GM21515 (cell line): ENCODE measurements around the gene RNF17.
"Not testable (repeated sequence)": the region's sequence is repeated elsewhere in the genome, so short reads cannot be mapped to it uniquely, and the experiment has no call there.

Source experiments
- ATAC-seq: cut with Tn5 transposase; IDR thresholded peaks from one replicate; pipeline ENCODE4 v1.9.1; 2021; ENCODE audit not compliant: unreplicated experiment

RNF17 gene, protein sequence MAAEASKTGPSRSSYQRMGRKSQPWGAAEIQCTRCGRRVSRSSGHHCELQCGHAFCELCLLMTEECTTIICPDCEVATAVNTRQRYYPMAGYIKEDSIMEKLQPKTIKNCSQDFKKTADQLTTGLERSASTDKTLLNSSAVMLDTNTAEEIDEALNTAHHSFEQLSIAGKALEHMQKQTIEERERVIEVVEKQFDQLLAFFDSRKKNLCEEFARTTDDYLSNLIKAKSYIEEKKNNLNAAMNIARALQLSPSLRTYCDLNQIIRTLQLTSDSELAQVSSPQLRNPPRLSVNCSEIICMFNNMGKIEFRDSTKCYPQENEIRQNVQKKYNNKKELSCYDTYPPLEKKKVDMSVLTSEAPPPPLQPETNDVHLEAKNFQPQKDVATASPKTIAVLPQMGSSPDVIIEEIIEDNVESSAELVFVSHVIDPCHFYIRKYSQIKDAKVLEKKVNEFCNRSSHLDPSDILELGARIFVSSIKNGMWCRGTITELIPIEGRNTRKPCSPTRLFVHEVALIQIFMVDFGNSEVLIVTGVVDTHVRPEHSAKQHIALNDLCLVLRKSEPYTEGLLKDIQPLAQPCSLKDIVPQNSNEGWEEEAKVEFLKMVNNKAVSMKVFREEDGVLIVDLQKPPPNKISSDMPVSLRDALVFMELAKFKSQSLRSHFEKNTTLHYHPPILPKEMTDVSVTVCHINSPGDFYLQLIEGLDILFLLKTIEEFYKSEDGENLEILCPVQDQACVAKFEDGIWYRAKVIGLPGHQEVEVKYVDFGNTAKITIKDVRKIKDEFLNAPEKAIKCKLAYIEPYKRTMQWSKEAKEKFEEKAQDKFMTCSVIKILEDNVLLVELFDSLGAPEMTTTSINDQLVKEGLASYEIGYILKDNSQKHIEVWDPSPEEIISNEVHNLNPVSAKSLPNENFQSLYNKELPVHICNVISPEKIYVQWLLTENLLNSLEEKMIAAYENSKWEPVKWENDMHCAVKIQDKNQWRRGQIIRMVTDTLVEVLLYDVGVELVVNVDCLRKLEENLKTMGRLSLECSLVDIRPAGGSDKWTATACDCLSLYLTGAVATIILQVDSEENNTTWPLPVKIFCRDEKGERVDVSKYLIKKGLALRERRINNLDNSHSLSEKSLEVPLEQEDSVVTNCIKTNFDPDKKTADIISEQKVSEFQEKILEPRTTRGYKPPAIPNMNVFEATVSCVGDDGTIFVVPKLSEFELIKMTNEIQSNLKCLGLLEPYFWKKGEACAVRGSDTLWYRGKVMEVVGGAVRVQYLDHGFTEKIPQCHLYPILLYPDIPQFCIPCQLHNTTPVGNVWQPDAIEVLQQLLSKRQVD (N-terminal part only)

DNA sequence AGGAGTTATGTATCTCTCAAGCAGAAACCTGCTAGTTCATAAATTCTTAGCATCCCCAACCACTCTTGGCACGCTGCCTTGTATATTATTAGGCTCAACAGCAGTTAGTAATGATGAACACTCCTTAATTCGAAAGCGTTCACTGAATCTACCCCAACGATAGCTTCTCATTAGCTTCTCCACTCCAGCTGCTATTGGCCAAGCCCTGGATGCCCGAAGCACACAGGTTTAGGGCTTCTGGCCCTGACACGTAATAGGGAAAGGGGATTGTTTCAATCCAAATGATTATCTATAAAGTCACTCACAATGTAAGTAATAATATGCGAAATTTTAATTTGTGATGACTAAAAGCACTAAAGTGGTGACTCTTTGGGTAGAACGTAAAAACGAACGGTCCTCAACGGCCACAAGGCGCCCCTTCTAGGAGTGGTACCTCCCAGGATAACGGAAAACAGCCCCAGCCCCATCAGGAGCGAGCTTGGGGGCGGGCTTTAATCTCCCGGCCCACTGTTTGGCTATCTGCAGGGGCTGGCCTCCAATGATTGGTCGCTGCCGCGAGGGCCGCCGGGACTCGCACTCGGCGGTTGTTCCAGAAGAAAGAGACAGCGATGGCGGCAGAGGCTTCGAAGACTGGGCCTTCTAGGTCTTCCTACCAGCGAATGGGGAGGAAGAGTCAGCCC is at the start of gene RNF17:
Gene RNF17 (plus strand): TSS at position 574 of the 680 bp plus-strand sequence. CDS start 35 bp downstream, at position 609.
- ATAC-seq, result no peak

DNA sequence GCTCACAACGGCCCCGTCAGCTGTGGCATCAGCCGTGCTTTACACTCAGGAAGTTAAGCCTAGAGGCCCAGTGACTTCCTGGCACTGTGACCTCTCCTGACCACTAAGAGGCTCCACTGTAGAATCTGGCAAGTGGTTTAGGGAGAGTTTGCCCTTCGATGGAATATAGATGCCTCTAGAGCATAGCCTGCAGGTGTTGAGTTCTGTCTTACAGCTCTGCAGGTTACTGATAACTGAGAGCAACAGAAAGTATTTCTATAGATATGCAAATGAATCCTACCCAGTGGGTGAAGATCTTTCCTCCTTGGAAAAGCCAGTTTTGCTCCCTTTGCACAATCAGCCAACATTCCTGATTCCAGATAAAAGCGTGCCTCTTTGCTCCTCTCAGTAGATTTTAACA is 48.0 kb upstream of the RNF17 start:
- ATAC-seq, result no peak

- no peak for ATAC-seq
Observed at GRCh38 chr13:24716446-24716845, 47.5 kb upstream of the RNF17 start.

DNA sequence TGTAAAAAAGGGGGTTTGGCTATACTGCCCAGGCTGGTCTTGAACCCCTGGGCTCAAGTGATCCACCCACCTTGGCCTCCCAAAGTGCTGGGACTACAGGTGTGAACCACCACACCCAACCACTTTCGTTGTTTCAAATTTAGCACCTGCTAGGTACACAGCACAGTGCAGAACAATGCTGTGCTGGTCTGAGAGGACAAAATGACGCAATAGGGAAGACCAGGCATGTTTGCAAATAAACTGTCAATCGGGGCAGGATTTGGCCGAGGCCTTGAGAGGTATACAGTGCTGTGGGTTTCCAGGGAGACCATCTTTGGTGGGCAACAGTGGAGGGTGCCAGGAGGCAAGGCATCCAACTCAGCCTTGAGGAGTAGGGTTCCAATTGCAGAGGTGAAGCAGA is 46.8 kb upstream of the RNF17 start:
- no peak for ATAC-seq

GRCh38 chr13:24718192-24718965 is 45.6 kb upstream of the RNF17 start:
- no peak for ATAC-seq

GRCh38 chr13:24719139-24719538 is 44.8 kb upstream of the RNF17 start:
- no peak for ATAC-seq

GRCh38 chr13:24723206-24723605 is 40.8 kb upstream of the RNF17 start:
- no peak for ATAC-seq

DNA sequence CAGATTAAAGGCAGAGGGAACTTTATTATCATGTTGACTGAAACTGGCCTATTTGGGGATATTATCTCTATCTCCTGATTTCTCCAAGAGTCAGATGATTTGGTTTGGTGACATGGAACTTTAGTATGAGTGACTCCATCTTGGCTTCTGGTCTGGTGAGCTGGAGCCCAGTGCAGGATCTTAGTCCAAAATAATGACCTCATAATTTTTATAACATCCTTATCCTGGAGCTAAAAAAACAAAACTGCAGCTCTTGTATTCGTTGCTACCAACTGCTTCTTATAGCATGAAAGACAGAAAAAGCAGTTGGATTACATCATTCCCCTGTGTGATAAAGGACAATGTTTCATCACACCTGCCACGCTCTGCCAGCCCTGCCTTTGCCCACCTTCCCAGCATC is 39.3 kb upstream of the RNF17 start:
- no peak for ATAC-seq

DNA sequence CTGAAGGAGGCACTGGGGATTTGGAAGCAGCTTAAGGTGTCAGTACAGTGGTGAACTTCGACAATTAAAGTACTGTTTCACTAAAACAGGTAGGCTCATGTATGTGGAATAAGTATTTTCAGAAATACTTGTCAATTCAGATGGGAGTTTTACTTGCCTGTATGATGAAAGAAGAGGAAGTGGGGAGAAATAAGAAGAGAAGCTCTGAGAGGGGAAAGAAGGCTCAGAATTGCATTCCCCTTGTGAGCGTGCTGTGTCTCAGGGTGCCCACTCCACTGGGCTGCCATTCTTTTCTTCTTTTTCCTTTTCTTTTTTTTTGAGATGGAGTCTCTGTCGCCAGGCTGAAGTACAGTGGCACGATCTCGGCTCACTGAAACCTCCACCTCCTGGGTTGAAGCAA is 38.6 kb upstream of the RNF17 start:
- ATAC-seq, result no peak

DNA sequence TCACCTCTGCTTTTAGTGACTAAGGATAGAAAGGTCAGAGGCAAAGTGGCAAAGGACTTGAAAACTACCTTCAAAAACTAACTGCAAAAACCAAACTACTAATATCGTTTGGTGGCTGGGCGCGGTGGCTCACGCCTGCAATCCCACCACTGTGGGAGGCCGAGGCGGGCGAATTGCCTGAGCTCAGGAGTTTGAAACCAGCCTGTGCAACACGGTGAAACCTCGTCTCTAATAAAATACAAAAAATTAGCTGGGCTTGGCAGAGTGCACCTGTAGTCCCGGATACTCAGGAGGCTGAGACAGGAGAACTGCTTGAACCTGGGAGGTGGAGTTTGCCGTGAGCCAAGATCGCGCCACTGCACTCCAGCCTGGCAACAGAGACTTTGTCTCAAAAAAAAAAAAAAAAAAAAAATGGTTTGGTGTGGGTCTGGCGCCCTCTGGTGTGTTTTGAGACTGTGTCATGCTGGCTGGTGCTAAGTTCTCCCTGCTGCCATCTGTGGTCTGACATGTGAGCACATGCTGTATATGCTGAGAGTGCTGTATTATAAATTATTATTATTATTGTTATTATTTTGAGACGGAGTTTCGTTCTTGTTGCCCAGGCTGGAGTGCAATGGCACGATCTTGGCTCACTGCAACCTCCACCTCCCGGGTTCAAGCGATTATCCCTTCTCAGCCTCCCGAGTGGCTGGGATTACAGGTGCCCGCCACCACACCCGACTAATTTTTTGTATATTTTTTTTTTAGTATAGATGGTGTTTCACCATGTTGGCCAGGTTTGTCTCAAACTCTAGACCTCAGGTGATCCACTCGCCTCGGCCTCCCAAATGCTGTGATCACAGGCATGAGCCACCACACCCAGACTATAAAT is 36.0 kb upstream of the RNF17 start:
- peak; percentile 77 for ATAC-seq

DNA sequence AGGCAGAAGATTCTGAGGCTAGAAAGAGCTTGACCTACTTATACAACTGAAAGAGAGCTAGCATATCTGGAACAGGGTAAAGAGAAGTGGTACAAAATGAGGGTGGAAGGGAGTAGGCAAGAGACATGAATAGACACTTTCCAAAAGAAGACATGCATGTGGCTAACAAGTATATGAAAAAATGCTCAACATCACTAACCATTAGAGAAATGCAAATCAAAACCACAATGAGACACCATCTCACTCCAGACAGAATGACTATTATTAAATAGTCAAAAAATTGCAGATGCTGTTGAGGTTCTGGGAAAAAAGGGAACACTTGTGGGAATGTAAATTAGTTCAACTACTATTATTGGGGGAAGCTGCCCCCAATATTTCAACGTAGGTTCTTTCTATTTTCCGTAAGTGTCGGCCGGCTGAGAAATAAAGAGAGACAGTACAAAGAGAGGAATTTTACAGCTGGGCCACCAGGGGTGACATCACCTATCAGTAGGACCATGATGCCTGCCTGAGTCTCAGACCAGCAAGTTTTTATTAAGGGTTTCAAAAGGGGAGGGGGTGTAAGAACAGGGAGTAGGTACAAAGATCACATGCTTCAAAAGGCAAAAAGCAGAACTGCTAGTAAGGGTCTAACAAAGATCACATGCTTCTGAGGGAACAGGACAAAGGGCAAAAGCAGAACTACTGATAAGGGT is 32.9 kb upstream of the RNF17 start:
- ATAC-seq, result not testable (repeated sequence)

GRCh38 chr13:24734950-24735349 is 29.0 kb upstream of the RNF17 start:
- no peak for ATAC-seq

DNA sequence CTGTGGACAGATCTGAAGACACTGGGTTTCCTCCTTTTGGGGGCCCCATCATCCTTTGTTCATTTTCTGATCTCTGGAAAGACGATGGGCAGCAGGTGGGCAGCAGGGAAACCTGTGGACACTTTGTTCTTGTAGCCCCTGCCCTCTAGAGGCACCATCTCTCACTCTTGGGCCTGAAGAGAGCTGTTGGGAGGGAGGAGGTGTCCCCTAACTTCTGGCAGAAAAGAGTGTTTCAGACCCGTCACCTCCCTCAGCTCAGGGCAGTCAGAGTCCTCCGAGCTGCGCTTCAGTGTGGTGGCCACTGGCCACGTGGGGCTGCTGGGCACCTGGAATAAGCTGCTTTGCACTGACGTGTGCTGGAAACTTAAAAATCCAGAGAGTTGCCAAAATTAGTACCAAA is 26.9 kb upstream of the RNF17 start:
- ATAC-seq, result no peak

DNA sequence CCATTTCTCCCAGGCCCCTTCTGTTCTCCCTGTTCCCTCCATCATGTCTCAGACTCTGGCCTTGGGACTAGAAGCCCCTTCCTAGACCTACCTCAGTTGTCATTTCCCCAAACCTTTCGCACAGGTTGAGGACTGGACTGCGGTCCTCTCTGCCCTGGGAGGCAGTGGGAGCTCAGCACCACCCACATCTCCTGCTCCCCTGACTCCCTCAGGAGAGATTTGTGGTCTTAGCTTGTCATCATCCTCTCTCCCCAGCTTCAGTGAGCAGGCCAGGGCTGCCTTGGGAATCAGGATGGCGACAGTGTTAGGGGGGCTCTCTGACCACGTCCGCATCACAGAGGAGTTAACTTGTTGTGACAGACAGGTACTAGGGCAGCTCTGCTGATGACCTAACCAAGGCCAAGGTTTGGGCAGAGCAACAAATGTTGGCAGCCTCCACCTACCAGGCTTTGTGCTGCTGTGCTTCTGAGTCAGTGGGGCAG is 25.6 kb upstream of the RNF17 start:
- no peak for ATAC-seq

DNA sequence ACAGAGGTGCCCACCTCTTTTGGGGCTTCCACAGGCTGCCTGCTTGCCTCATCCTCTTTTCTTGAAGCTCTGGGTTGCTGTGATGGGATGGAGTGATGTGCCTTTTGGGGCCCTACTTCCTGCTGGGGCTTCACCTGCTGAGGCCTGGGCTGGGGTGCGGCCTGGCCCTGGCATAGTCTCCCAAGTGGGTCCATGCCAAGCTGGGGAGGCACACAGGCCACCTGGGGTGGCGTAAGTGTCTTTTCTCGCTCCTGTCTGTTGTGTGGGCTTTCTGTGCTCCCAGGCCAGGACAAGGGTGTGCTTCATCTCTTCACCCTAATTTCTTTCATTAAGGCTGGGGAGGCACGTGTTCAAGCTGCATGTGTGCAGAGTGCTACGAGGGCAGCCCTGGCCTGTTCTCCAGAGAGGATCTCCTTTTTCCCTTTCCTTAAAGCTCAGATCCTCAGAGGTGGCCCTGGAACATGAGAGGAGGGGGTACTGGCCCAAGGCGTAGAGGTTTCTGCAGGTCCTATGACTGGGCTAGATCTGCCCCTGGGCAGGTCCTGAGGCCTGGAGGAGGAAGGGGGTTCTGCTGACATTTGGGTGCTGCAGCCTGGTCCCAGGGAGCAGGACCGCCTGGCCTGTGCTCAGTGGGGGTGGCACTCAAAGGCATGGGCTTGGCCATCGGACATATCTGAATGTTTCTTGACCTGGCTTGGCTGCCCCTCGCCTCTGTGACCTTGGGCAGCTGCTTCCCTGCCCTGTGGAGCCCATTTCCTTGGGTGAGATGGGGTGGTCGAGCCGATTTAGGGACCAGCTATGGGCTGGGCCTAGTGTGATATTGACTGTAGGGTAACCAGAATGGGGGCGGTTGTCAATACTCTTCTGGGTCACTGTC is 23.7 kb upstream of the RNF17 start:
- no peak for ATAC-seq

DNA sequence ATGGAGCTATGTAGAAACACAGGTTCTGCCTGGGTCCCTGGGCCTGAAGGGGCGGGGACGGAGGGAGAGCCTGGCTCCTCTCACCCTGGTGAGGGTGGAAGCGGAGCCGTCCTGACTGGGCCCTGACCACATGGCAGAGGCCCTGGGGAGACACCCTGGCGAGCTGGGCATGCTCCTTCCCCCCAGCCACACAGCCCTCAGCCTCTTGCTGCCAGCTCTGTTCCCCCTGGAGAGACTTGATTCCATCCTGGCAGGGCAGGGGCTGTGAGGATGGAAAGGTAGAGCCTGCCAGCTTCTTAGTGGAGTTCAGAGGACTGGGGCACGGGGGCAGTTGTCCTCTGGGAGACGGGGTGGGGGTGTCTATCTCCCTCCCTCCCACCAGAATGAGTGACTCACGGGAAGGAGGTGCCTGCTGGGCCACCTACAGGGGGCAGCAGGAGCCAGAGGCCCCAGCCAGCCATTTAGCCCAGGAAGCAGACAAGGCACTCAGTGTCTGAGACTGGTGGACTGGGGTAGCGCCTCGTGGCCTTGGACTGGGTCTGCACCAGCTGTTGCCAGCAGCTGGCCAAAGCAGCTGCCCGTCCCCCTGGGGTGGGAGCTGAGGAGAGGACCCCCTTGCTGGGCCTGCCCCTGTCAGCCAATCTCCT is 22.8 kb upstream of the RNF17 start:
- ATAC-seq, result no peak

DNA sequence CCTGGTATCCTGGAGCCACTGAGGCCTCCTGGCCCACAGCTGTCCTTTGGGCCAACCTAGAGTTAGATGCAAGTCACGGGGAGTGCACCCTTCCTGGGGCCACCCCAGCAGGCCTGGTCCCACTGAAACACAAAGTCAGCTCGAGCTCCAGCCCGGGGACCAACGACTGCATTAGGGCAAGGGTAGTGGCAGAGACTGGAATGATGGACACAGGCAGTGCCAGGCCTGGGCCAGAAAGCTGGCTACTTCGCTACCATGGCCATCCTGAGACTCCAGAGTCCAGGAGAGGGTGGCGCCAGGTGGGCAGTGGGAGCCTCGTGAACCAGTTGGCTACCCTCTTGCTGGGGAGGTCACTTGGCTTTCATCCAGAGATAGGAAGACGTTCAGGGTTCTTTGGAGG is 22.2 kb upstream of the RNF17 start:
- ATAC-seq, result no peak
